ENCODE data around the gene SLC50A1.

Gene SLC50A1

GRCh38 chr1:155186794-155187455, 51.3 kb downstream of the SLC50A1 start:
- no peak for DNase-seq

- DNase-seq: no peak
Measured at GRCh38 chr1:155187456-155187891, 51.8 kb downstream of the SLC50A1 start.

- no peak for DNase-seq
Measured at GRCh38 chr1:155188268-155188667, 52.6 kb downstream of the SLC50A1 start.
